IMR-90 (cell line): ENCODE data around the gene ST3GAL3.

Experiments used
- BHLHE40 ChIP-seq: fragments of 150-350 bp; IDR thresholded peaks from 2 replicates; pipeline ENCODE4 v1.6.1; 2016; ENCODE audit warnings: mild to moderate bottlenecking, low read depth, low read length
- CEBPB ChIP-seq: IDR thresholded peaks from 2 replicates; pipeline ENCODE4 v1.6.1; 2012; ENCODE audit warnings: low read depth, low read length, improper control_type of control experiment
- MXI1 ChIP-seq: IDR thresholded peaks from 2 replicates; pipeline ENCODE4 v1.6.1; 2012; ENCODE audit warnings: low read depth, mild to moderate bottlenecking, low read length, moderate library complexity, borderline replicate concordance
- POLR2A ChIP-seq: IDR thresholded peaks from 2 replicates; pipeline ENCODE4 v1.6.1; 2012; ENCODE audit warnings: mild to moderate bottlenecking, low read depth, low read length
- RAD21 ChIP-seq: IDR thresholded peaks from 2 replicates; pipeline ENCODE4 v1.6.1; 2012; ENCODE audit warnings: low read length, improper control_type of control experiment
- TF ChIP-seq, protein P1 (sequence below): conservative IDR thresholded peaks from 2 replicates; pipeline ENCODE4 v1.5.1; 2012; ENCODE audit warnings: mild to moderate bottlenecking, low read depth, low read length, improper control_type of control experiment
- TF ChIP-seq, protein P2 (sequence below): fragments of 150-350 bp; IDR thresholded peaks from 2 replicates; pipeline ENCODE4 v1.6.1; 2017; ENCODE audit warnings: mild to moderate bottlenecking, antibody characterized with exemption, low read length, low read depth

DNA sequence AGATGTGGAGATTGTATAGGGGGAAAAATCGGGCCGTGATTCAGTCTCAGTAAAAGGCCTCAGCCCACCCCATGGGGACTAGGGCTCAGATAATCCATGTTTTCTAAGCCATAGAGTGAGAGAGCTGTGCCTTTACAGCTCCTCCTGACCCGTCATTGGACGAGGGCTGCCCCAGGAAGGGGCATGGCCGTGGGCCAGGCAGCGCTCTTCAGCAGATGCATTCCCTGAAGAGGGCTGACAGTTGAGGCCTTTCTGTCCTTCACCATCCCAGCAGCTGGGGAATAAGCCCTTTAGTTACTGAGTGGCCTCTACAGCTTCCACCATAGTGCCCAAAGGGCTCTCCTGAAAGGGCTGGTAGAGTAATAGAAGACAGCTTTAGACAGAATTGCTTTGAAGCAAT is 57.2 kb downstream of the ST3GAL3 start:
- TF ChIP-seq CEBPB = no peak
- TF ChIP-seq, protein P1, sequence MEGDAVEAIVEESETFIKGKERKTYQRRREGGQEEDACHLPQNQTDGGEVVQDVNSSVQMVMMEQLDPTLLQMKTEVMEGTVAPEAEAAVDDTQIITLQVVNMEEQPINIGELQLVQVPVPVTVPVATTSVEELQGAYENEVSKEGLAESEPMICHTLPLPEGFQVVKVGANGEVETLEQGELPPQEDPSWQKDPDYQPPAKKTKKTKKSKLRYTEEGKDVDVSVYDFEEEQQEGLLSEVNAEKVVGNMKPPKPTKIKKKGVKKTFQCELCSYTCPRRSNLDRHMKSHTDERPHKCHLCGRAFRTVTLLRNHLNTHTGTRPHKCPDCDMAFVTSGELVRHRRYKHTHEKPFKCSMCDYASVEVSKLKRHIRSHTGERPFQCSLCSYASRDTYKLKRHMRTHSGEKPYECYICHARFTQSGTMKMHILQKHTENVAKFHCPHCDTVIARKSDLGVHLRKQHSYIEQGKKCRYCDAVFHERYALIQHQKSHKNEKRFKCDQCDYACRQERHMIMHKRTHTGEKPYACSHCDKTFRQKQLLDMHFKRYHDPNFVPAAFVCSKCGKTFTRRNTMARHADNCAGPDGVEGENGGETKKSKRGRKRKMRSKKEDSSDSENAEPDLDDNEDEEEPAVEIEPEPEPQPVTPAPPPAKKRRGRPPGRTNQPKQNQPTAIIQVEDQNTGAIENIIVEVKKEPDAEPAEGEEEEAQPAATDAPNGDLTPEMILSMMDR = no peak
- TF ChIP-seq POLR2A = no peak
- no peak for TF ChIP-seq MXI1
- TF ChIP-seq RAD21 = no peak
- TF ChIP-seq, protein P2, sequence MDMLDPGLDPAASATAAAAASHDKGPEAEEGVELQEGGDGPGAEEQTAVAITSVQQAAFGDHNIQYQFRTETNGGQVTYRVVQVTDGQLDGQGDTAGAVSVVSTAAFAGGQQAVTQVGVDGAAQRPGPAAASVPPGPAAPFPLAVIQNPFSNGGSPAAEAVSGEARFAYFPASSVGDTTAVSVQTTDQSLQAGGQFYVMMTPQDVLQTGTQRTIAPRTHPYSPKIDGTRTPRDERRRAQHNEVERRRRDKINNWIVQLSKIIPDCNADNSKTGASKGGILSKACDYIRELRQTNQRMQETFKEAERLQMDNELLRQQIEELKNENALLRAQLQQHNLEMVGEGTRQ = no peak
- TF ChIP-seq BHLHE40 = no peak
